Chondrocyte (in vitro differentiated cells): Measurements from ENCODE around the gene PRKCB. TPM values are rescaled to one million over a fixed set of nuclear protein-coding genes. Genes with fewer than 3 reads are reported as not detected.

Experiments used
- DNase-seq: peaks from one replicate; pipeline ENCODE4 v3.0.0; 2021; ENCODE audit warnings: mixed read lengths, low spot score
- H3K27ac Mint-ChIP-seq: one replicate; pipeline ENCODE4 v1.8.0; 2021; ENCODE audit warnings: mild to moderate bottlenecking, moderate library complexity, mixed read lengths; ENCODE audit not compliant: unreplicated experiment
- H3K27me3 Mint-ChIP-seq: 2 replicates; pipeline ENCODE4 v1.8.0; 2021; ENCODE audit warnings: low read depth, mixed read lengths
- H3K36me3 Mint-ChIP-seq: 2 replicates; pipeline ENCODE4 v1.8.0; 2021; ENCODE audit warnings: low read depth, mixed read lengths
- H3K4me1 Mint-ChIP-seq: 2 replicates; pipeline ENCODE4 v1.8.0; 2021; ENCODE audit warnings: low read depth, mild to moderate bottlenecking, mixed read lengths
- H3K4me3 Mint-ChIP-seq: one replicate; pipeline ENCODE4 v1.8.0; 2021; ENCODE audit warnings: mild to moderate bottlenecking, moderate library complexity, mixed read lengths; ENCODE audit not compliant: unreplicated experiment
- H3K9me3 Mint-ChIP-seq: 2 replicates; pipeline ENCODE4 v1.8.0; 2021; ENCODE audit warnings: low read depth, mixed read lengths
- CTCF ChIP-seq: fragments of 200-600 bp; sonication (generic); IDR thresholded peaks from 2 replicates; pipeline ENCODE4 v1.5.0; 2021; ENCODE audit warnings: antibody characterized with exemption, mild to moderate bottlenecking, moderate library complexity
- total RNA-seq: library from RNA; stranded (reverse); gene quantifications from 3 replicates; pipeline ENCODE4 v1.2.1, GENCODE V29; 2021

The PRKCB gene
- total RNA-seq, 1 donor from 2014 or later, result not detected

- Mint-ChIP-seq H3K27me3 (peaks cover 4% of the 10 kb centered on the region), H3K27ac (no peak overlapping the region), H3K4me3 (no peak overlapping the region), H3K36me3 (no peaks in the 10 kb centered on the region), H3K4me1 (no peaks in the 10 kb centered on the region), H3K9me3 (no peaks in the 10 kb centered on the region)
- no peak for DNase-seq
- no peak for TF ChIP-seq CTCF
Observed at GRCh38 chr16:23898682-23899430, 63.1 kb downstream of the PRKCB start.

- no peak for TF ChIP-seq CTCF
Observed at GRCh38 chr16:23899869-23900268, 64.1 kb downstream of the PRKCB start.

GRCh38 chr16:23900480-23901177 is 64.8 kb downstream of the PRKCB start:
- H3K27me3 Mint-ChIP-seq, result peaks cover 3% of the 10 kb centered on the region
- peaks cover 11% of the 10 kb centered on the region for H3K4me1 Mint-ChIP-seq
- DNase-seq, result no peak
- H3K9me3 Mint-ChIP-seq, result no peaks in the 10 kb centered on the region
- H3K36me3 Mint-ChIP-seq, result no peaks in the 10 kb centered on the region
- H3K4me3 Mint-ChIP-seq, result no peak overlapping the region
- no peak overlapping the region for H3K27ac Mint-ChIP-seq
- TF ChIP-seq CTCF, result no peak

More at GRCh38 chr16:23899869-23900268, 64.1 kb downstream of the PRKCB start:
- Mint-ChIP-seq H3K27ac (no peak overlapping the region), H3K27me3 (peaks cover 3% of the 10 kb centered on the region), H3K4me3 (no peak overlapping the region), H3K36me3 (no peaks in the 10 kb centered on the region), H3K9me3 (no peaks in the 10 kb centered on the region), H3K4me1 (peaks cover 5% of the 10 kb centered on the region)
- DNase-seq, result no peak

- no peak for DNase-seq
- H3K4me1 Mint-ChIP-seq, result peaks cover 11% of the 10 kb centered on the region
- no peaks in the 10 kb centered on the region for H3K36me3 Mint-ChIP-seq
- no peaks in the 10 kb centered on the region for H3K9me3 Mint-ChIP-seq
- H3K27ac Mint-ChIP-seq, result no peak overlapping the region
- H3K4me3 Mint-ChIP-seq, result no peak overlapping the region
- TF ChIP-seq CTCF, result no peak
- peaks cover 3% of the 10 kb centered on the region for H3K27me3 Mint-ChIP-seq
Observed at GRCh38 chr16:23901178-23902033, 65.6 kb downstream of the PRKCB start.
